Esophagus (tissue), 2 donors: ENCODE measurements around the gene SECISBP2. TPM values are rescaled to one million over a fixed set of nuclear protein-coding genes. Genes with fewer than 3 reads are reported as not detected.

Experiments
- H3K27ac ChIP-seq, 2 donors: one replicate each; pipeline ENCODE4 v1.5.1; 2013; ENCODE audit warnings: low read depth in 2 of 2, mild to moderate bottlenecking in 2 of 2, inconsistent platforms in 1 of 2, low read length in 1 of 2, moderate library complexity in 1 of 2
- H3K27me3 ChIP-seq, 2 donors: one replicate each; pipeline ENCODE4 v1.6.1; 2013; ENCODE audit warnings: low read length in 2 of 2, control low read depth in 1 of 2, mild to moderate bottlenecking in 1 of 2; ENCODE audit not compliant: insufficient read depth in 2 of 2, control insufficient read depth in 1 of 2
- H3K36me3 ChIP-seq, 2 donors: one replicate each; pipeline ENCODE4 v1.6.1; 2013; ENCODE audit warnings: low read length in 1 of 2; ENCODE audit not compliant: control insufficient read depth in 2 of 2, insufficient read depth in 2 of 2
- H3K4me1 ChIP-seq, 2 donors: one replicate each; pipeline ENCODE4 v1.6.1; 2013; ENCODE audit warnings: low read length in 1 of 2; ENCODE audit not compliant: control insufficient read depth in 2 of 2, insufficient read depth in 2 of 2
- H3K4me3 ChIP-seq, 2 donors: one replicate each; pipeline ENCODE4 v1.5.1; 2013; ENCODE audit warnings: low read length in 2 of 2, mild to moderate bottlenecking in 2 of 2, low read depth in 1 of 2, moderate library complexity in 1 of 2
- H3K9me3 ChIP-seq, 2 donors: one replicate each; pipeline ENCODE4 v1.6.1; 2013; ENCODE audit warnings: mild to moderate bottlenecking in 2 of 2, low read depth in 1 of 2, low read length in 1 of 2, moderate library complexity in 1 of 2; ENCODE audit not compliant: control insufficient read depth in 2 of 2, insufficient read depth in 1 of 2
- WGBS, 2 donors: extraction: QIAGEN DNeasy Blood & Tissue Kit; methylation state at CpG; one replicate each; pipeline ENCODE4 v1.1.7; 2013; 5-methylcytosine and 5-hydroxymethylcytosine counted together
- polyA plus RNA-seq, 2 donors: library from polyadenylated mRNA; stranded (reverse); fragments of 200-250 nt; gene quantifications; one replicate each; pipeline ENCODE4 v1.2.3, GENCODE V29; 2013
- donor health status: healthy with polysubstance abuse.
- donor health status: Bipolar disorder and iron deficiency.

Gene SECISBP2
- polyA plus RNA-seq, 2 donors: 14.0 to 16.0 TPM

- Histone ChIP-seq H3K4me1 (peaks cover 0 to 10% of the 10 kb centered on the region in 2 donors), H3K36me3 (peaks cover 0 to 30% of the 10 kb centered on the region in 2 donors), H3K27me3 (no peaks in the 10 kb centered on the region), H3K4me3 (no peak overlapping the region), H3K9me3 (peaks cover 0 to 2% of the 10 kb centered on the region in 2 donors), H3K27ac (no peak overlapping the region)
- WGBS, 2 donors: 64 to 67% methylated on average over 11 of the region's 11 CpGs
Measured at GRCh38 chr9:89405826-89406225, 87.5 kb downstream of the SECISBP2 start.

- H3K9me3 ChIP-seq: peaks cover 0 to 2% of the 10 kb centered on the region in 2 donors
- no peak overlapping the region for H3K4me3 ChIP-seq
- WGBS, 2 donors: 50 to 63% methylated on average over 2 of the region's 2 CpGs
- peaks cover 0 to 25% of the 10 kb centered on the region in 2 donors for H3K36me3 ChIP-seq
- no peak overlapping the region for H3K27ac ChIP-seq
- H3K4me1 ChIP-seq: peaks cover 0 to 10% of the 10 kb centered on the region in 2 donors
- no peaks in the 10 kb centered on the region for H3K27me3 ChIP-seq
Measured at GRCh38 chr9:89407070-89407469, 88.8 kb downstream of the SECISBP2 start.

- Histone ChIP-seq H3K27ac (no peak overlapping the region), H3K4me3 (no peak overlapping the region), H3K27me3 (no peaks in the 10 kb centered on the region), H3K9me3 (peaks cover 0 to 2% of the 10 kb centered on the region in 2 donors), H3K4me1 (peaks cover 0 to 10% of the 10 kb centered on the region in 2 donors), H3K36me3 (peaks cover 1 to 22% of the 10 kb centered on the region in 2 donors)
- WGBS, 2 donors: 53 to 62% methylated on average over 12 of the region's 12 CpGs
Measured at GRCh38 chr9:89408628-89409101, 90.4 kb downstream of the SECISBP2 start.

Other genes starting within 250 kb of the SECISBP2 start
- gene SHC3, start 139.7 kb upstream of the SECISBP2 start, polyA plus RNA-seq: under 1 TPM; 0.19 to 0.35 TPM
- gene CKS2, start 7.3 kb upstream of the SECISBP2 start, polyA plus RNA-seq: 10 to 100 TPM; 74.8 to 81.6 TPM
- gene SEMA4D, start 179.6 kb downstream of the SECISBP2 start, polyA plus RNA-seq: 10 to 100 TPM; 17.1 to 33.4 TPM